ENCODE results near the gene LRRC4C.

- TF ChIP-seq, protein P1, sequence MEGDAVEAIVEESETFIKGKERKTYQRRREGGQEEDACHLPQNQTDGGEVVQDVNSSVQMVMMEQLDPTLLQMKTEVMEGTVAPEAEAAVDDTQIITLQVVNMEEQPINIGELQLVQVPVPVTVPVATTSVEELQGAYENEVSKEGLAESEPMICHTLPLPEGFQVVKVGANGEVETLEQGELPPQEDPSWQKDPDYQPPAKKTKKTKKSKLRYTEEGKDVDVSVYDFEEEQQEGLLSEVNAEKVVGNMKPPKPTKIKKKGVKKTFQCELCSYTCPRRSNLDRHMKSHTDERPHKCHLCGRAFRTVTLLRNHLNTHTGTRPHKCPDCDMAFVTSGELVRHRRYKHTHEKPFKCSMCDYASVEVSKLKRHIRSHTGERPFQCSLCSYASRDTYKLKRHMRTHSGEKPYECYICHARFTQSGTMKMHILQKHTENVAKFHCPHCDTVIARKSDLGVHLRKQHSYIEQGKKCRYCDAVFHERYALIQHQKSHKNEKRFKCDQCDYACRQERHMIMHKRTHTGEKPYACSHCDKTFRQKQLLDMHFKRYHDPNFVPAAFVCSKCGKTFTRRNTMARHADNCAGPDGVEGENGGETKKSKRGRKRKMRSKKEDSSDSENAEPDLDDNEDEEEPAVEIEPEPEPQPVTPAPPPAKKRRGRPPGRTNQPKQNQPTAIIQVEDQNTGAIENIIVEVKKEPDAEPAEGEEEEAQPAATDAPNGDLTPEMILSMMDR (IDR thresholded peaks at IDR 0.05): no peak
- TF ChIP-seq POLR2AphosphoS5 (IDR thresholded peaks at IDR 0.05): no peak
Measured at GRCh38 chr11:40513281-40513680, 946.2 kb downstream of the LRRC4C start.
